ENCODE measurements around the gene BMPR1A. TPM values are rescaled to one million over a fixed set of nuclear protein-coding genes. Genes with fewer than 3 reads are reported as not detected.

The BMPR1A gene
- total and polyA plus RNA-seq, 2 of the 13 experiments (the other 11 are each of a cell fraction or from before 2014, with no cell fraction given): 17.8 to 44.2 TPM

GRCh38 chr10:86710987-86711512 is 45.4 kb upstream of the BMPR1A start (continued):
- TF ChIP-seq, protein P1, sequence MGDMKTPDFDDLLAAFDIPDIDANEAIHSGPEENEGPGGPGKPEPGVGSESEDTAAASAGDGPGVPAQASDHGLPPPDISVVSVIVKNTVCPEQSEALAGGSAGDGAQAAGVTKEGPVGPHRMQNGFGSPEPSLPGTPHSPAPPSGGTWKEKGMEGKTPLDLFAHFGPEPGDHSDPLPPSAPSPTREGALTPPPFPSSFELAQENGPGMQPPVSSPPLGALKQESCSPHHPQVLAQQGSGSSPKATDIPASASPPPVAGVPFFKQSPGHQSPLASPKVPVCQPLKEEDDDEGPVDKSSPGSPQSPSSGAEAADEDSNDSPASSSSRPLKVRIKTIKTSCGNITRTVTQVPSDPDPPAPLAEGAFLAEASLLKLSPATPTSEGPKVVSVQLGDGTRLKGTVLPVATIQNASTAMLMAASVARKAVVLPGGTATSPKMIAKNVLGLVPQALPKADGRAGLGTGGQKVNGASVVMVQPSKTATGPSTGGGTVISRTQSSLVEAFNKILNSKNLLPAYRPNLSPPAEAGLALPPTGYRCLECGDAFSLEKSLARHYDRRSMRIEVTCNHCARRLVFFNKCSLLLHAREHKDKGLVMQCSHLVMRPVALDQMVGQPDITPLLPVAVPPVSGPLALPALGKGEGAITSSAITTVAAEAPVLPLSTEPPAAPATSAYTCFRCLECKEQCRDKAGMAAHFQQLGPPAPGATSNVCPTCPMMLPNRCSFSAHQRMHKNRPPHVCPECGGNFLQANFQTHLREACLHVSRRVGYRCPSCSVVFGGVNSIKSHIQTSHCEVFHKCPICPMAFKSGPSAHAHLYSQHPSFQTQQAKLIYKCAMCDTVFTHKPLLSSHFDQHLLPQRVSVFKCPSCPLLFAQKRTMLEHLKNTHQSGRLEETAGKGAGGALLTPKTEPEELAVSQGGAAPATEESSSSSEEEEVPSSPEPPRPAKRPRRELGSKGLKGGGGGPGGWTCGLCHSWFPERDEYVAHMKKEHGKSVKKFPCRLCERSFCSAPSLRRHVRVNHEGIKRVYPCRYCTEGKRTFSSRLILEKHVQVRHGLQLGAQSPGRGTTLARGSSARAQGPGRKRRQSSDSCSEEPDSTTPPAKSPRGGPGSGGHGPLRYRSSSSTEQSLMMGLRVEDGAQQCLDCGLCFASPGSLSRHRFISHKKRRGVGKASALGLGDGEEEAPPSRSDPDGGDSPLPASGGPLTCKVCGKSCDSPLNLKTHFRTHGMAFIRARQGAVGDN (CRISPR knock-in tag; IDR thresholded peaks at IDR 0.05): peak; percentile 89
- 0 out of 2 replicates have a peak, but pooled peaks have one; percentile 30 for TF ChIP-seq ZNF501 (CRISPR knock-in tag; IDR thresholded peaks at IDR 0.05)
- TF ChIP-seq ZMYM2 (CRISPR knock-in tag; IDR thresholded peaks at IDR 0.05): peak; percentile 59; the same call in 1 of the 2 replicates
- TF ChIP-seq ZFP62 (CRISPR knock-in tag; IDR thresholded peaks at IDR 0.05): no peak
- TF ChIP-seq ZC3H13 (CRISPR knock-in tag; IDR thresholded peaks at IDR 0.05): no peak
- TF ChIP-seq ZNF639 (CRISPR knock-in tag; conservative IDR thresholded peaks at IDR 0.05): no peak
- TF ChIP-seq, protein P2, sequence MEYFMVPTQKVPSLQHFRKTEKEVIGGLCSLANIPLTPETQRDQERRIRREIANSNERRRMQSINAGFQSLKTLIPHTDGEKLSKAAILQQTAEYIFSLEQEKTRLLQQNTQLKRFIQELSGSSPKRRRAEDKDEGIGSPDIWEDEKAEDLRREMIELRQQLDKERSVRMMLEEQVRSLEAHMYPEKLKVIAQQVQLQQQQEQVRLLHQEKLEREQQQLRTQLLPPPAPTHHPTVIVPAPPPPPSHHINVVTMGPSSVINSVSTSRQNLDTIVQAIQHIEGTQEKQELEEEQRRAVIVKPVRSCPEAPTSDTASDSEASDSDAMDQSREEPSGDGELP (IDR thresholded peaks at IDR 0.05; ENCODE audit: borderline replicate concordance, low read depth): no peak
- TF ChIP-seq DBP (CRISPR knock-in tag; IDR thresholded peaks at IDR 0.05; ENCODE audit: not compliant biosample characterization): no peak
- TF ChIP-seq NFKB2 (CRISPR knock-in tag; IDR thresholded peaks at IDR 0.05; ENCODE audit: borderline replicate concordance): peak; percentile 70; the same call in 1 of the 2 replicates
- no peak for TF ChIP-seq HNRNPL (IDR thresholded peaks at IDR 0.05; ENCODE audit: low read depth, low read length)
- TF ChIP-seq ZNF776 (CRISPR knock-in tag; IDR thresholded peaks at IDR 0.05): peak; percentile 91
- TF ChIP-seq DMAP1 (CRISPR knock-in tag; IDR thresholded peaks at IDR 0.05): no peak
- TF ChIP-seq, protein P3, sequence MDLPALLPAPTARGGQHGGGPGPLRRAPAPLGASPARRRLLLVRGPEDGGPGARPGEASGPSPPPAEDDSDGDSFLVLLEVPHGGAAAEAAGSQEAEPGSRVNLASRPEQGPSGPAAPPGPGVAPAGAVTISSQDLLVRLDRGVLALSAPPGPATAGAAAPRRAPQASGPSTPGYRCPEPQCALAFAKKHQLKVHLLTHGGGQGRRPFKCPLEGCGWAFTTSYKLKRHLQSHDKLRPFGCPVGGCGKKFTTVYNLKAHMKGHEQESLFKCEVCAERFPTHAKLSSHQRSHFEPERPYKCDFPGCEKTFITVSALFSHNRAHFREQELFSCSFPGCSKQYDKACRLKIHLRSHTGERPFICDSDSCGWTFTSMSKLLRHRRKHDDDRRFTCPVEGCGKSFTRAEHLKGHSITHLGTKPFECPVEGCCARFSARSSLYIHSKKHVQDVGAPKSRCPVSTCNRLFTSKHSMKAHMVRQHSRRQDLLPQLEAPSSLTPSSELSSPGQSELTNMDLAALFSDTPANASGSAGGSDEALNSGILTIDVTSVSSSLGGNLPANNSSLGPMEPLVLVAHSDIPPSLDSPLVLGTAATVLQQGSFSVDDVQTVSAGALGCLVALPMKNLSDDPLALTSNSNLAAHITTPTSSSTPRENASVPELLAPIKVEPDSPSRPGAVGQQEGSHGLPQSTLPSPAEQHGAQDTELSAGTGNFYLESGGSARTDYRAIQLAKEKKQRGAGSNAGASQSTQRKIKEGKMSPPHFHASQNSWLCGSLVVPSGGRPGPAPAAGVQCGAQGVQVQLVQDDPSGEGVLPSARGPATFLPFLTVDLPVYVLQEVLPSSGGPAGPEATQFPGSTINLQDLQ (CRISPR knock-in tag; IDR thresholded peaks at IDR 0.05): peak; percentile 87
- TF ChIP-seq PRMT3 (CRISPR knock-in tag; IDR thresholded peaks at IDR 0.05; ENCODE audit: borderline replicate concordance, low read depth): no peak
- TF ChIP-seq PHF20 (CRISPR knock-in tag; IDR thresholded peaks at IDR 0.05): peak; percentile 58
- peak; percentile 77 for TF ChIP-seq YY1 (IDR thresholded peaks at IDR 0.05; ENCODE audit: insufficient read depth, insufficient replicate concordance, low read depth, low read length)
- no peak for TF ChIP-seq ZBTB34 (CRISPR knock-in tag; IDR thresholded peaks at IDR 0.05)
- TF ChIP-seq SIN3B (IDR thresholded peaks at IDR 0.05; ENCODE audit: low read length): no peak
- TF ChIP-seq SKI (IDR thresholded peaks at IDR 0.05; ENCODE audit: partially characterized antibody): peak; percentile 91

Data from HepG2 (cell line).